Epithelial cell of proximal tubule (primary cell): Measurements from ENCODE around the gene IFT122. TPM values are rescaled to one million over a fixed set of nuclear protein-coding genes. Genes with fewer than 3 reads are reported as not detected.
"Not testable (repeated sequence)": the region's sequence is repeated elsewhere in the genome, so short reads cannot be mapped to it uniquely, and the experiment has no call there.

ENCODE experiments used
- DNase-seq: peaks from one replicate; pipeline ENCODE4 v3.0.0-alpha.2; 2011; ENCODE audit warnings: low read depth
- H3K4me3 ChIP-seq: 2 replicates; pipeline ENCODE4 v1.5.1; 2011; ENCODE audit warnings: low read depth, mild to moderate bottlenecking, low read length
- CTCF ChIP-seq: conservative IDR thresholded peaks from 2 replicates; pipeline ENCODE4 v1.5.1; 2012; ENCODE audit warnings: low read depth, mild to moderate bottlenecking, low read length
- total RNA-seq: library from RNA; depleted of rRNA; stranded (reverse); fragments of >200 nt; gene quantifications from 2 replicates; pipeline ENCODE4 v1.2.3, GENCODE V29; 2015

IFT122 gene
- total RNA-seq, 1 donor from 2014 or later = 15.2 TPM

DNA sequence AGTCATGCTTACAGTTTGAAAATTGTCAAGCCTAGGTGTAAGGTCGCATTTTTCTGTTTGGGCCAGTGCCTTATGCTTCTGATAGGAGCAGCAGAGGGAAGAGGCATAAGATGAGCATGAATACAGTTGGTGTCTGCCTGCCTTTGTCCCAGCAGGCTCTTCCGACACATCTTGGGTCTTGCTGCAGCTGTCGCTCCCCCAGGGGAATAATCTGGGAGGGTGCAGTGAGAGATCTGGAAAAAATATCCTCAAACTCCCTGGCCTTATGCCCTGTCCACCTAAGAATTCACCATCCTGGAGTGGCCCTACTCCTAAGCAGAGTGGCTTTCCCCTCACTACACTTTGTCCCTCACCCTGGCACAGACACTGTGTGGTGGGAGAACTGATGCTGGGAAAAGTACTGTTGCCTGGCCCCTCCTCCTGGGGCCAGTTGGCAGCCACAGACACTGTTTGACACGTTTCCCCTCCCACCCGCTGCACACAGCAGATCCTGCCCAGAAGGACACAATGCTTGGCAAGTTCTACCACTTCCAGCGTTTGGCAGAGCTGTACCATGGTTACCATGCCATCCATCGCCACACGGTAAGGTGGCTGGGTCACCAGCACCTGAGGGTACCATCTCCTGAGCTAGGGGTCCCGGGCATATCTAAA is 67.3 kb downstream of the IFT122 start:
- no peak overlapping the region for H3K4me3 ChIP-seq
- no peak for DNase-seq
- TF ChIP-seq CTCF = no peak

DNA sequence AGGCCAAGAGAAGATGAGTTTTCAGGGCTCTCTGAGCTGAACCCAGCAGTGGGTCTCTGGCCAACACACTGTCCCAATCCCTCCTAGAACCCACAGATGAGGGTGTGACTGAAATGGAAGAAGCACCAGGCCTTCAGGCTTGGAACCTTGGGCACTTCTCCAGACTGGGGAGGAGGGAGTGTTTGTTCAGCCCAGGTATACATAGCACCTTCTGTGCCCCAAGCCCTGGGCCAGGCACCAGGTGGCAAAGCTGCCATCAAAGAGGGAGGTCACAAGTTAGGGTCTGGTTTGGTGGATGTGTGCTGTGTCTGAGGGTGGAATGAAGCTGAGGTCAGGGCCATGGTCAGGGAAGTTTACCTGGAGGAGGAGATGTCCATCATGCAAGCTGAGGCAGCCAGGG is 72.6 kb downstream of the IFT122 start:
- DNase-seq = no peak
- TF ChIP-seq CTCF = no peak
- H3K4me3 ChIP-seq = no peak overlapping the region

DNA sequence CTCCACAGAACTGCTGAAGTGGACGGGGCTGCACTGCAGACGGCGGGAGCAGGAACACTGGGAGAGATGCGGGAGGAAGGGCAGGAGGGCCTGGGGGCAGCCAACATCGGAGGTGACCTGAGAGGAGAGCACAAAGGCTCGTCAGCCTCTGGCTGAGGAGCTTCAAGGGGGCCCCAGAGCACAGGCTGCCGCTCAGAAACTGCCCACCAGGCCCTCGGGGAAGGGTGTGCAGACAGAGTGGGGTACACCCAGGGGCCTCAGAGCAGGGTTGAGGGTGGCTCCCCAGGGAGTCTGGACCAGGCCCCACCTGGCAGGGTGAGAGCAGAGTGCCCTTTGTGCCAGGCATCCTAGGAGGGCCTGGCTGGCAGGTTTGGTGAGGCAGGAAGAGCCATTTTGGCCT is 73.7 kb downstream of the IFT122 start:
- TF ChIP-seq CTCF = no peak
- DNase-seq = no peak
- no peak overlapping the region for H3K4me3 ChIP-seq

DNA sequence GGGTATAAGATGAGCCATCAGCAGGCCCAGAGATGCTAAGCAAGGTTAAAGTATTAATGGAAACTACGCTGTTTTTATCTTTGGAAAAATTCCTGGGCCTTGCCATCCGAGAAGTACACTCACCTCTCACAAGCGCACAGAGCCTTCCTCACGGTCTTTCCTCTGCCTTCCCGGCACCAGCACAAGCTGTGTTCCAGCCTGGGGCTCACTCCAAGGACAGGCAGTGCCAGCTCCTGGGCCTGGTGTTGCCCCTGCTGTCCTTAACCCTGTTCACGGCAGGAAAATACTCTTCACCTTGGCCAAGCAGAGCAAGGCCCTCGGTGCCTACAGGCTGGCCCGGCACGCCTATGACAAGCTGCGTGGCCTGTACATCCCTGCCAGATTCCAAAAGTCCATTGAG is 74.1 kb downstream of the IFT122 start:
- DNase-seq = no peak
- no peak for TF ChIP-seq CTCF
- no peak overlapping the region for H3K4me3 ChIP-seq

GRCh38 chr3:129514563-129514962 is 74.5 kb downstream of the IFT122 start:
- H3K4me3 ChIP-seq = no peak overlapping the region
- DNase-seq = no peak
- TF ChIP-seq CTCF = no peak

DNA sequence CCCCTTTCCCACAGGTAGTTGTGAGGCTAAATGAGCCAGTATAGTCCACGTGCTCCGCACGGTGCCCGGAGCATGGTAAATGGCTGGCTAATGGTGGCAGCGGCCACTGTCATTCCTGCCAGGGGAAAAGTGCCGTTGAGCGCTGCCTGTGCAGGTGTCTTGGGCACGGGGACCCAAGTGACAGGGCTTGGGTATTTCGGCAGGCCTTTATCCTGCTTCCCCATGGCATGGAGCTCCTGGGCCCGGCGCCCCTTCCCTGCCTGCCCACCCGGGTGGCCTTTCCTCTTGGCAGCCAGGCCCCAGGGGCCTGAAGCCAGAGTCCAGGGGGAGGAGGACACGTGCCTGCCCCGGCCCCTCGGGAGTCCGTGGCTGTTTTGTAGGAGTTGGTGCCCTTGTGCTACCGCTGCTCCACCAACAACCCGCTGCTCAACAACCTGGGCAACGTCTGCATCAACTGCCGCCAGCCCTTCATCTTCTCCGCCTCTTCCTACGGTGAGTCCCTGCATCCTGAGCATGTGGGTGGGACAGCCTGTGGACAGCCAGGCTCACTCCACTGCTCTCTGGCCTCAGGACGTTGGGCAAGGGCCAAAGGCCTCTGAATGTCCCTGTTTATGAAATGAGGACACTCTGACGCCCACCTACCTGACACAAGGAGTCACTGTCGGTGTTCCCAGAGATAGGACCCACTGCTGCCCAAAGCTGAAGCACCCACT is 75.2 kb downstream of the IFT122 start:
- H3K4me3 ChIP-seq, DNase-seq: not testable (repeated sequence)

DNA sequence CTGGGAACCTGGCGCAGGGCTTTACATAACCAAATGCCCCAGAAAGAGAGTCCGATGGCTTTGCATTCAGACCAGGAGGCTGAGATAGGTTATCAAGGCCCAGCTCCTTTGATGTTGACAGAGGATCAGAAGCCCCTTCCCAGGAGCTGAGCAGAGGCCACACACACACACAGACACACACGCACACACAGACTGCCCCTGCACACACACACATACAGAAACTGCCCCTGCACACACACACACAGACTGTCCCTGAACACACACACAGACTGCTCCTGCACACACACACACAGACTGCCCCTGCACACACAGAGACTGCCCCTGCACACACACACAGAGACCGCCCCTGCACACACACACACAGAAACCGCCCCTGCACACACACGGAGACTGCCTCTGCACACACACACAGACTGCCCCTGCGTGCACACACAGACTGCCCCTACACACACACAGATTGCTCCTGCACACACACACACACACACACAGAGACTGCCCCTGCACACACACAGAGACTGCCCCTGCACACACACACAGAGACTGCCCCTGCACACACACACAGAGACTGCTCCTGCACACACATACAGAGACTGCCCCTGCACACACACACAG is 75.9 kb downstream of the IFT122 start:
- DNase-seq, H3K4me3 ChIP-seq: not testable (repeated sequence)

- DNase-seq = no peak
- H3K4me3 ChIP-seq = no peak overlapping the region
- no peak for TF ChIP-seq CTCF
Measured at GRCh38 chr3:129517516-129517915, 77.5 kb downstream of the IFT122 start.
